Activated naive CD4-positive, alpha-beta T cell treated with anti-CD3 and anti-CD28 coated beads, Interleukin-2, amount 50 U/mL, for 16 hours (primary cell): ENCODE data around the gene PPME1.
"Not testable (repeated sequence)": the region's sequence is repeated elsewhere in the genome, so short reads cannot be mapped to it uniquely, and the experiment has no call there.

ENCODE experiments used
- DNase-seq: peaks from one replicate; pipeline ENCODE4 v3.0.0-alpha.2; 2020

Gene PPME1, protein sequence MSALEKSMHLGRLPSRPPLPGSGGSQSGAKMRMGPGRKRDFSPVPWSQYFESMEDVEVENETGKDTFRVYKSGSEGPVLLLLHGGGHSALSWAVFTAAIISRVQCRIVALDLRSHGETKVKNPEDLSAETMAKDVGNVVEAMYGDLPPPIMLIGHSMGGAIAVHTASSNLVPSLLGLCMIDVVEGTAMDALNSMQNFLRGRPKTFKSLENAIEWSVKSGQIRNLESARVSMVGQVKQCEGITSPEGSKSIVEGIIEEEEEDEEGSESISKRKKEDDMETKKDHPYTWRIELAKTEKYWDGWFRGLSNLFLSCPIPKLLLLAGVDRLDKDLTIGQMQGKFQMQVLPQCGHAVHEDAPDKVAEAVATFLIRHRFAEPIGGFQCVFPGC

DNA sequence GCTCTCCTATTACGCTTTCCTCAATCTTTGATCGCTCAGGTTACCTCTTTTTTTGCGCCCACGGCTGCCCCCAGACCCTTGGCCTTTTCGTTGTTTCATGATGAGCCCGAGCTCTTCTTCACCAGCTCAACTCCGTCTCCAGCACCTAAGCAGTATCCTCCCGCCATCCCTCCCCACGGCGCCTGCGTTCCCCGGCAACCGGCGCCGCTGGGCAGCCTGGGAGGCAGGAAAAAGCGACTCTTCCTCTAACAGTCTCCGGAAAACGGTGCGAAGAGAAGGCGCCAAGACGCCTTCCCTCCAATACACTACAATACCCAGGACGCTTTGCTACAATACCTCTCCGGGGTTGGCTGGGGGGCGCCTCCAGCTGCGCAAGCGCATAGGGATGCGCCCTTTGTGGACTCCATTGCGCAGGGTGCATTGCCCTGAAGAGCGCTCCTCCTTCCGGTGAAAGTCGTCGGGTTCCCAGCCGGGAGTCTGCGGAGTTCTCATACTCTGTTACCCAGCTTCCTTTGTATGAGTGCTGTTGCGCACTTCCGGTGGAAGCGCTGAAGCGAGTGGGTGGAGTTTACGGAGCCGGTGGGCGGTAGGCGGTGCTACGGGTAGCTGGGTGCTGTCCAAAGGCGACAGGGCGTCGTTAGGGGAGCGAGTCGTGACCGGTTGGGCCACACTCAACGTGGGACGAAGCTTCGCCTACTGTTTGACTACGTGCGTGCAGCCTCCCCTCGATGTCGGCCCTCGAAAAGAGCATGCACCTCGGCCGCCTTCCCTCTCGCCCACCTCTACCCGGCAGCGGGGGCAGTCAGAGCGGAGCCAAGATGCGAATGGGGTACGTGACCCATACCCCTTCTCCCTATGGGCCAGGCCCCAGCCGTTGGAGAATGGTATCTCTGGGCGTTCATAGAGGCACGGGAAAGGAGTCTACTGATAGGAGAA is at the start of gene PPME1, which contains the start of gene C2CD3:
Gene PPME1, plus strand, starts transcription at position 596 of the 936 bp plus-strand sequence. Its CDS starts 133 bp downstream, at position 729.
Gene C2CD3, minus strand, starts transcription at position 309 of the 936 bp plus-strand sequence. Its CDS starts 210 bp downstream, at position 99.
- peak; percentile 97 for DNase-seq

- no peak for DNase-seq
These were observed 49.3 kb upstream of the PPME1 start for GRCh38 chr11:74121804-74122203.

- DNase-seq = no peak
These were observed 48.1 kb upstream of the PPME1 start for GRCh38 chr11:74123008-74123448.

GRCh38 chr11:74129121-74129520 is 42.0 kb upstream of the PPME1 start:
- DNase-seq = not testable (repeated sequence)

DNA sequence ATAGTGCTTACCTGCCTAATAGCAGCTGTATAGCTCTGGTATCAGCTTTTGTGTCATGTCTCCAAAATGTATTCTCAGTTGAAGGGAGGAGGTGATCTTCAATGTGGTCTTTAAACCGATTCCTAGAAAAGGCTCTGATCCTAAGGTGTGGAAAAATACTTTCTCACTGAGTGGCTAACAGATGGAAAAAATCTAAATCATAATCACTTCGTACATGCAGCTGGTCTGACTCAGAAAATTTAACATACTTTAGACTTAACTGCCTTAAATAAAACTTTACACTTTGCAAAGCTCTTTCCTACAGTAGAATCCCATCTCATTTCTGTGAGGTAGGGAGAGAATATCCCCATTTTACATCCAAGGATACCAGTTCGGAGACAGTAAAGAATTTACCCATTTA is 38.3 kb upstream of the PPME1 start:
- no peak for DNase-seq

GRCh38 chr11:74133436-74133835 is 37.7 kb upstream of the PPME1 start:
- no peak for DNase-seq

- DNase-seq = no peak
These were observed 36.4 kb upstream of the PPME1 start for GRCh38 chr11:74134661-74135060.

DNA sequence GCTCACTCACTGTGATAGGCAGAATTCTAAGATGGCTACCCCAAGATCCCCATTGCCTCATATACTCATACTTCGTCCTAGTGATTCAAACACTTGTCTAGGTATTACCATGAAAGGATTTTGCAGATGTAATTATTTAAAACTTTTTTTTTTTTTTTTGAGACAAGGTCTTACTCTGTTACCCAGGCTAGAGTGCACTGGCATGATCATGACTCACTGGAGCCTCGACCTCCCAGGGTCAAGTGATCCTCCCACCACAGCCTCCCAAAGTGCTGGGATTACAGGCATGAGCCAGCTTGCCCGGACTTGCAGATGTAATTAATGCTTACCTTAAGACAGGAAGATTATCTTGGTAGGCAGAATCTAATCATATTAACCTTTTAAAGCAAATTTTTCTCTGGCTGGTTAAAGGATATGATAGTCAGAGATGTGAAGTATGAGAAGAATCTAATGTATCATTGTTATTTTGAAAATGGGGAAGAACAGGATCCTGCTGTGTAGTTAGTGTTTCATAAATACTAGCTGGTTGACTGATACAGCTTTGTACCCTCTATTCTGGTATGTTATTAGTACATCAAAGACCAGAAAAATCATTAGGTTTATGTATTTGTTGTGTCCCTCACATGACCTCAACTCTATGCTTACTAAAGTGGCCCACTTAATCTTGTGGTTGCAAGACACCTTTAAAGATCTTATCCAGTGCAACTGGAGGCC is 35.8 kb upstream of the PPME1 start:
- no peak for DNase-seq

GRCh38 chr11:74138021-74138420 is 33.1 kb upstream of the PPME1 start:
- DNase-seq = no peak

- DNase-seq = no peak
These were observed 32.5 kb upstream of the PPME1 start for GRCh38 chr11:74138572-74138971.

DNA sequence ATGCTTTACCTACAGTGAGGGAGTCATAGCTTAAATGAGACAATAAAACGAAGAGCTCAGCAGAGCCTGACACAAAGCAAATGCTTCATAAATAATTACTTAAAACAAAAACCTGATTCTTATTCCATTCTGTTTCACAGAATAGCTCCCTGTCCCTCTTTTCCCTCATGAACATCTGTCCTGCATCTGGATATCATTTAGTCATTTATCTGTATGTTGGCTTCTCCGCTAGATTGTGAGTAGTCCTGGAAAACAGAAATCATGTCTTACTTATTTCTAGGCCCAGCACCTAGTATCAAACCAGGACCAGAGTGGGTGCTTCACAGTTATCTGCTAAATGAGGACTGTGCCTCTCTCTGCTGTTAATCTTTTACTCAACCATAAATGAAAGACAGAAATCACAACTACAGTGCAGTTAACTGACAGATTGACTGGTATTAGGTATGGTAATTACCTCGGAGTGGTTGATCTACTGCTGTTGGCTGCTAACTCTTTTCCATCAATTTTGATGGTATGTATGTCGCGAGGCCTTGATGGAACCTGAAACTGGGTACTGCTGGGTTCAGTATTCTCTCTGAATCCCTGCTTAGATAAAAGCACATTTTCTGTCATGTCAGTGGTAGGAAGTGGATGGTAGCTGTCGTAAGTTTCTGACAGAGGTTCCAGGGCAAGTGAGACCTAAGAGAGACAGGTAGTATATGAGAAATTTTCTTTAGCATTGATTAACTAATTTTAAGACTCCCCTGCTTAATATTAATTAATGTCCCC is 31.8 kb upstream of the PPME1 start:
- DNase-seq = no peak

DNA sequence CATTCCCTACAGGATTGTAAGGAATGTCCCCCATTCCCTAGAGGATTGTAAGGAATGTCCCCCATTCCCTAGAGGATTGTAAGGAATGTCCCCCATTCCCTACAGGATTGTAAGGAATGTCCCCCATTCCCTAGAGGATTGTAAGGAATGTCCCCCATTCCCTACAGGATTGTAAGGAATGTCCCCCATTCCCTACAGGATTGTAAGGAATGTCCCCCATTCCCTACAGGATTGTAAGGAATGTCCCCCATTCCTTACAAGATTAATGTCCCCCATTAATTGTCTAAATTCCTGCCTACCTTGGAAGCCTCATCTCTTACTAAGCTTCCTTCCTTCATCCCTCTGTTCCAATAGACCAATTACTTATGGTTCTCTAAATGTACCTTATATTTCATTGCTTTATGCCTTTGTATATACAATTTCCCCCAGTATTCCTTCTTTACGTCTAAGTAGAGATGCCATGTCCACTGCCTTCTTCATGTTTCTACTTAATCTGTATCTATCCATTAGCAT is 31.1 kb upstream of the PPME1 start:
- DNase-seq = not testable (repeated sequence)

DNA sequence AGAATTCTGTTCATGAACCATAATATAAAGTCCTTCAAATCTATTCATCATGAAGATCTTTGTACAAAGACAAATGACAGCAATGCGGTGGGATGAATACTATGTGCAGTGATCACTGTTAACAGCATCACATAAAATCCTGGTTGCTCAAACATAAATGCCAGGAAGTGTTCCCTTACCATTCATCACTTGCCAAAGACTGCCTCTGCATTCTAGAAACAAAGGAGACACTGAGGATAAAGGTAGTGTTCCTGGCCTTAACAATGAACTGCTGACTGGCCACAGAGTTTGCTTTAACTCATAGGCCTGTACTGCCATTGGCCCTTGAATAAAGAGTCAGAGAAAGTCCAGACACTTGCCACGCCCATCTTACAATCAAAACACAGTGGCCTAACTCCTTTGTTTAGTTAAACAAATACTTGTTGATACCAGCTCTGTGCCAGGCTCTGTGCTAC is 29.8 kb upstream of the PPME1 start:
- DNase-seq = no peak

- DNase-seq = no peak
These were observed 29.2 kb upstream of the PPME1 start for GRCh38 chr11:74141908-74142307.

DNA sequence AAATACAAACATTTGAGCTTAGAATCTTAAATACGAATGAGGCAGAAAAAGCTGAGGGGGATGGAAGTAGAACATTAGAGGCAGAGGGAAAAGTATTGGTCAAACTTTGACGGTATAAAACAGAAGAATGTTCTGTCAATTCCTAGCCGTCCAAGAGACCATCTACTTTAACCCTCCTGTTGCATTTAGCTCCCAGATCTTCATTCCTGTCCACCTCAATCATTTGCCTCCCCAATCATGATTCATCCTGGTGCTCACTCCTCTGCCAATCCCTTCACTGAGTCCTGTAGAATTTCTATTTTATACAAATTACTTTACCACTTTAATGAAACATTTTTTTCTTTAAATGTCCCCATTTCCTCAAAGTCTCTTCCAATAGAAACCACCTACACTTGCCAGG is 28.5 kb upstream of the PPME1 start:
- DNase-seq = no peak

- no peak for DNase-seq
These were observed 26.5 kb upstream of the PPME1 start for GRCh38 chr11:74144592-74144991.

DNA sequence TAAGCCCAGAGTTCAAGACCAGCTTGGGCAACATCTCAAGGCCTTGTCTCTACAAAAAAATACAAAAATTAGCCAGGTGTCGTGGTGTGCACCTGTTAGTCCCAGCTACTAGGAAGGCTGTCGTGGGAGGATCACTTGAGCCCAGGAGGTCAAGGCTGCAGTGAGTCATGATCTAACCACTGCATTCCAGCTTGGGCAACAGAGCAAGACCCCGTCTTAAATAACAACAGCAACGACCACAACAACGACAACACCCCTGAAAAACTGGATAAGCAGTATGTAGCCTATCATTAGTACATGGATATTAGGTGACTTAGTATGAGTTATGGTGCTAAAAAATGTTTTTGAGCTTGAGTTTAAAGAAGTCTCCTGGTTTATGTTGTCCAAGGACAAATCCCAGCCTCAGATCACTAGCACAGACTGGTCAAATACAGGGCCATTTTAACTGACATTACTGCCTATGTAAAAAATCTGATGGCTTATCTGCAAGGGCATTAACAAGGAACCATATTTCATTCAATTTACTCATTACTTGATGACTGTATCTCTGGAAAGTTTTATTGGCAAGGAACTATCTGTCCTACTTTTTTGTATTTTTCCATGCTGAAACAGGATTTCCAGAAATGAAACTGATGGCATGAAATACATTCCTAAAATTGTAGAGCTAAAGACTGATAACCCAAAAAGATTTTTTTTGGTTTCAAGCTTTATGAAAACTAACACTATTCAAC is 23.7 kb upstream of the PPME1 start:
- DNase-seq = no peak

- no peak for DNase-seq
These were observed 17.9 kb upstream of the PPME1 start for GRCh38 chr11:74153224-74153623.

DNA sequence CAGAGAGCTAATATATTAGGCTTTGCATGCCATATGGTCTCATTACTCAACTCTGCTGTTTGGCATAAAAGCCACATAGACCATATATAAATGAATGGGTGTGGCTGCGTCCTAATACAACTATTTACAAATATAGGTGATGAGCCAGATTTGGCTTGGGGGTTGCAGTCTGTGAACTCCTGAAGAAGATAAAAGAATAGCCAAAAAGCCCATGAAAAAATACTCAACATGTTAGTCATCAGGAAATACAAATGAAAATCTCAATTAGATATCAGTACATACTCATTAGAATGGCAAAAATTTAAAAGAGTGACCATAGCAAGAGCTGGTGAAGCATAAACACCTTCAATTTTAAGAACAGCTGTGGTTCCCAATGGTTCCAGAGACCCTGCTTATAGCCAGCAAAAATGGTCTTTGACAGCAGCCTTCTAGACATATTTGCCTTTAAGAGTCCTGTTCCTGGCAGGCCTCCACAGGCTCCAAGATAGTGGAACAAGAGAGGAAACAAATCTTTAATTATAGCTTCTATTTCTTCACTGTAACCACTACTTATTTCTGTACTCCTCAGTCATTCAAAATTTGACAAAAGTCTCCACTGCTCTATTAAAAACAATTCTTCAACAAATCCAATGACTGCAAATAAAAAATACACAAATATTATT is 16.3 kb upstream of the PPME1 start:
- DNase-seq = no peak

GRCh38 chr11:74157169-74157568 is 13.9 kb upstream of the PPME1 start:
- no peak for DNase-seq

- no peak for DNase-seq
These were observed 11.4 kb upstream of the PPME1 start for GRCh38 chr11:74159642-74160041.
